ENCODE measurements around the gene STIM2.

The STIM2 gene

DNA sequence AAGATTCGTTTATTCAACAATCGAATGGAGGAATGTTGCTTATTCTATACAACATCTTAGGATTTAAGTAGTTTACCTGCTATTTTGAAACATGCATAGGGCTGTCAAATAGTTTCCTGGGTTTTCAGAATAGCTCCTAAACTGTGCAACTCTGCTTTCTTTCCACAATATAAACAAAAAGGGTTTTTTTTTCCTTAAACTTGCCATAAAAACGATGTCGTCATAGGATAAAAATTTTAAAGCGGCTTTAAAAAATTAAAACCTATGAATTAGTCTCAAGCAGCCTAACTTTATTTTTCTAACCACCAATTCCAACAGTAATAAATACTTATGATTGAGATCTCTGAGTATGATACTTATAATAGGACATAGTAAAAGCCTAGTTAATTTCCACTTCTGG lies 21.6 kb upstream of the STIM2 start:
- no peak for DNase-seq

DNA sequence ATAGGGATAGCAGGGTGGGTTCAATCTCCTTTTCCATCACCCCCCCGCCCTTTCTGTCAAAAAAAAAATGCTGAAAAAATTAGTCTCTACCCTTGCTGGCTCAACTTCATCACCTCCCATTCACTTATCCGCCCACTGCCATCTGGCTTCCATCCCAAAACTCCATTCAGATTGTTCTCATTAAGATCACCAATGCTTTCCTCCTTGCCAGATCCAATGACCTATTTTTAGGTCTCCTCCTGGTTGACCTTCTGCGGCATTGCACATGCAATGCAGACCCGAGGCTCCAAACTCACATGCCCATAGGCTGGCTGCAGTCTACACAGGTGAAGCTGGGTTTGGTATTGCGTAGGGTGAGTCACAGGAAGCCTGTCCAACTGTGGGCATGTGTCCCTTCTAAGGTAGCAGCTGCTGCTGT lies 21.1 kb upstream of the STIM2 start:
- peak; percentile 38 for DNase-seq

DNA sequence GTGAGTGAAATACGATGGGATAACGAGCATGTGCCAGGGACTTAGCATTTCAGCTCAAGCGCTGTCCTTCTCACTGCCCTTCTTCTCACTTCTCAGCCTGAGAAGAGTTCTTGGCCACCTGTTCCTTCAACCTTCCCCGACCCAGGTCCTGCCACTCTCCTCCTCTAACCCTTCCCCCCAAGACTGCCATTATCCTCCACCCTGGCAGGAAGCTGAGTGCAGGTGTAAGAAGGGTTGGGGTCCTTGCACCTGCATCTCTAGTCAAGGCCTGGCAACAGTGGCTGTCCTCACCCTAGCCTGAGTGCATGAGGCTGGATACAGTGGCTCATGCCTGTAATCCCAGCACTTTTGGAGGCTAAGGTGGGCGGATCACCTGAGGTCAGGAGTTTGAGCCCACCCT lies 19.9 kb upstream of the STIM2 start:
- DNase-seq: no peak

- no peak for DNase-seq
Observed at GRCh38 chr4:26842911-26843310, 17.7 kb upstream of the STIM2 start.

GRCh38 chr4:26850528-26850927 lies 10.1 kb upstream of the STIM2 start:
- DNase-seq: no peak

DNA sequence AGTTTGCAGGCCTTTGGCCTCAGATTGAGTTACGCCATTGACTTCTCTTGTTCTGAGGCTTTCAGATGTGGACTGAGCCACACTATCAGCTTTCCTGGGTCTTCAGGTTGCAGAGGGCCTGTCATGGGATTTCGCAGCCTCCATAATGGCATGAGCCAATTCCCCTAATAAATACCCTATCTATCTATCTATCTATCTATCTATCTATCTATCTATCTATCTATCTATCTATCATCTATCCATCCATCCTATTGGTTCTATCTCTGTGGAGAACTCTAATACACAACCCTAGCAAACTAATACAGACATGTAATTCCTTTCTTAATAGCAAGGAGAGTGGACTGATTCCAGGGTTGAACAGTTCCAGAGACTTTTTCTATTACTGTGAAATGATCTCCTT lies 9.5 kb upstream of the STIM2 start:
- DNase-seq: no peak

- no peak for DNase-seq
Observed at GRCh38 chr4:26854701-26855100, 5.9 kb upstream of the STIM2 start.

DNA sequence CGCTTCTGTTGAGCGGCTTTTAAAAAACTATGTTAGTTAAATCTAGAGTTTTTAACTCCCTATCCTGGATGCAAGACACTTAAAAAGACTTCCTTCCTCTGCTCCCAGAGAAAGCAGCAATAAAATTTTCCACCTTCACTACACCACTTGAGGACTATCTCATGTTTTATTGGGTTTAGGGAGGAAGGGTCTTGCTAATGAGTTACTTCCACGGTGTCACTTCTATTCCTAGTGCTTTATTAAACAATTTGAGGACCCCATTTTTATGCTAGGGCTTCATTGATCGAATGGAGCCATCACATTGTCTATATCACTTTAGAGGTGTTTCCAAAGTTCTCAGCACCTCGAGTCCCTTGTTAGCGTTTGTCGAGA lies 3.7 kb upstream of the STIM2 start:
- no peak for DNase-seq

DNA sequence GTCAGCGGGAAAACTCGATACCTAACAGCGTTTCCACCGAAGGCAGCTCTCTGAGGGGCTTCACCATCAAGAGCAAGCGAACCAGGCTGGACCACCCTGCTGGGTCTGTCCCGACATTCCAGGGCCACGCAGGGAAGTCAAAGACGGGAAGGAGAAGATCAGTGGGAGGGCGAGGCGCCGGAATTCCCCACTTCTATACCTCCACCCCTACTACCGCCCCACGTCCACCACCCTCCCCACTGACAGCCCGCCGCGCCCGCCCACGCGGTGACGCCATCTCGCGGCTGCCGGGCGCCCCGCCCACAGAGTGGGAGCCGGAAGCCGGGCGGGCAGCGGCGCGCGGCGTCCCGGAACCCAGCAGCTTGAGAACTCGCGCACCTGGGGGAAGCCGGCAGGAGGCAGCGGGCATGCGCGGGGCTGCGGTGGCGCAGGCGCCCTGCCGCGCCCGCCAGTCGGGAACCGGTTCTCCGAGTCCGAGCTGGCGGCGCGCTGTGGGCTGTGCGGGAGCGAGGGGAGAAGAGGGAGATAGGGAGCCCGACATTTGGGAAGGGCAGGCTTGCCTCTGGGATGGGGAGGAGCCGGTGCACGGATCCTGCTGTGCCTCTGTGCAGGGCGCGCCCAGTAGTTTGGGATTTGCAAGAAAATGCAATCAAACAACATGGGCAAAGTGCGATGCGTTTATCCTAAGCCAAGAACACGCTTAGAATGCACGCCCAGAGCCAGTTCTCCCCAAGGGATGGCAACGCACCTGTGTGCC lies 3.2 kb upstream of the STIM2 start:
- DNase-seq: peak; percentile 88

DNA sequence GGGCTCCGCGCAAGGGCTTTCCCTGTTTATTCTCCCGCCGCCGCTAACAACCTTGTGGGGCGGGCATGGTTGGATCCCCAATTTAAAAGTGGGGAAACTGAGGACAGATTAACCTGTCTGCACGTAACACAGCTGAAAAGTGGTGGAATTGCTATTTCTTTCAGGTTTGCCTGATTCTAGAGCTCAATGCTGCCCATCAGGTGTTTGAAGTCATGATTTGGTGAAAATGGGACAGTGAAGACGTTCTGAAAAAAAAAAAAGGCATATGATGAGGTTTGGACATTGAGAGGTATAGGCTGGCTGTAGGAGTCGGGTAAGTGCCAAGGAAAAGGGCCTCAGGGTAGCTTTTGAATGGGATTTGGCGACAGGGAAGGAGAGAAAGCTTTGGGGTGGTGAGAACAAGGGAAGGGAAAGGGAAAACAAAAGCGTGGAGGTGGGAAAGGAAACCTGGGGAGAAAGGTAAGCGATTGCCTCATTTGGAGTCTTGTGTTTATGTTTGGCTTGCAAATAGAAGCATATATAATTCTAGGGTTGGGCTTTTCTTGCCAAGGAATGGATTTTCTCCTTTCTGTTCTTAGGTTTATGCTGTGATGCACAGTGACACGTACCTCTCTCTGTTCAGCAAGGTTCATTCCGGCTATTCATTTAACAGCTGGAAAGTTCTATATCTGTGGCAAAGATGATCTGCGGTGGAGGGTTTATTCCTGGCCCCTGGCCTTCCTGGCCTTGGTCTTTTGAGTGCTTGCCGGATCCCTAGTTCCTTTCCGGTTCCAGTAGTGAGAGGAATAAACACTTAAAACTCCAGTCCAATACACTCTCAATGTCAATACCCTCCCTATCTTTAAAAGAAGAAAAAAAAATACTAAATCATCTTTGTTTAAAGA lies 2.4 kb upstream of the STIM2 start:
- peak; percentile 60 for DNase-seq

- peak; percentile 68 for DNase-seq
Observed at GRCh38 chr4:26858947-26859401, 1.7 kb upstream of the STIM2 start.

DNA sequence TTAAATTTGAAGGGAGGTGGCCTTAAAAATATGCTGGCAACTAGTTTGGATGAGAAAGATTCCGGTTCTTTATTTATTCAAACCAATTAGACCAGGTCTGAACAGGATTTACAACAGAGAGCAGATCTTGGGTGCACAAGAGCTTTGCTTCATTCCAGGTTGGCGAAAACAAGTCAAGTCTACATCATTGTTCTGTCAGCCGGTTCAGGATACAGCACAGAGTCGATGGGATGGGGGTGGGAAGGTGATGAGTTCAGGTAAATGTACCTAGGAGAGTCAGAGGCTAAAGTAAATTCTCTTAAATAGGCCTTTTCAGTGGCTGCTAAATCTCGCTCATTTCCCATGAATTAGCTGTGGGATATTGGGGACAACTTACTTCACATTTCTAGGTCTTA lies 882 bp upstream of the STIM2 start:
- peak; percentile 52 for DNase-seq

DNA sequence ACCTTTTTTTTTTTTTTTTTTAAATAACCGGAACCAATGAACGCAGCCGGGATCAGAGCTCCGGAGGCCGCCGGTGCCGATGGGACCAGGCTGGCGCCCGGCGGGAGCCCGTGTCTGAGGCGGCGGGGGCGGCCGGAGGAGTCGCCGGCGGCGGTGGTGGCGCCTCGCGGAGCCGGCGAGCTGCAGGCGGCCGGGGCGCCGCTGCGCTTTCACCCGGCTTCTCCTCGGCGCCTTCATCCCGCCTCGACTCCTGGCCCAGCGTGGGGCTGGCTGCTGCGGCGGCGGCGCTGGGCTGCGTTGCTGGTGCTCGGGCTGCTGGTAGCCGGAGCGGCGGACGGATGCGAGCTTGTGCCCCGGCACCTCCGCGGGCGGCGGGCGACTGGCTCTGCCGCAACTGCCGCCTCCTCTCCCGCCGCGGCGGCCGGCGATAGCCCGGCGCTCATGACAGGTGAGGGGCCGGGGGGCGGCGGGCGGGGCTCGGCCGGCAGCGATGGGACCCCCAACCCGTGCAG lies 337 bp downstream of the STIM2 start:
- DNase-seq: peak; percentile 78

GRCh38 chr4:26861434-26862186 lies 969 bp downstream of the STIM2 start:
- peak; percentile 78 for DNase-seq

DNA sequence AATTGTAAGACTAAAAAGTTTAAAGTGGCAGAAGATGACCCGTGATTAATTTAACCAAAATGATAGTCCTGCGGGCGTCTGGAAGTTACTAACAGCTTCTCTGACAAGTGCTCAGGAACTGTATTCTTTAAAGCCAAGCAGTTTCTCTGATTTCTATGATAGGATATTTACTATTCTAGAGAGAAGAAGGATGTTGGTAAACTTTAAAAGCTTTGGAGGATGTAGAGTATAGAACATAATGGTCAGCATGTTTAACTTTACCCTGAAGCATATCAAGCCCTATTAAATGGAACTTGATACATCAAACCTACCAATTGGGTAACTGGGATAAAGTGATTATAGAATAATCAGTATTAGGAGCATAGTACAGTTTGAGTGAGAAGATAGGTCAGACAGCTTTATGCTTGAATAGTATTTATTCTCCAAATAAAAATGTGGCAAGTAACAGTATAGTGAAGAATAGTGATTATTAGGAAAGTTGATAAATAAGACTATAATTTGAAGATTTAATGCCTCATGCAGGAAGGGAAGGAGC lies 1.8 kb downstream of the STIM2 start:
- no peak for DNase-seq

- no peak for DNase-seq
Observed at GRCh38 chr4:26863512-26863911, 2.9 kb downstream of the STIM2 start.

DNA sequence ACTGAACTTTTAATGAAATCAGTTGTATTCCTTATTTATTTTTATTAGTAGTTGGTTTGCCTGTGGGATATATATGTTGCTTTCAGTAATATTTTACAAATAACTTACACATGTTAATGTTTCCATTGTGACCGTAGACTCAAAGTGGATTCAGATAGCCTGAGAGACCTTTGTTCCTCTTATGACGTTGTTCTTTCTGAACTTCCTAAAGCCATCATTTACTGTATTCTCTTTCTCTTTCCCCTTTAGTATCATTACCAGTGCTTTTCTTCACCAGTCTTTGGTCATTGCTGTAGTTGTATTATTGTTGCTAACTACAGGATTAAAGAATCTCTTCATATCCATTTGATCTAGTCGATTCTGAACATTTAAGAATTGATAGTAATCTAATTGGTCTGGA lies 4.3 kb downstream of the STIM2 start:
- no peak for DNase-seq

GRCh38 chr4:26866203-26866602 lies 5.6 kb downstream of the STIM2 start:
- DNase-seq: no peak

DNA sequence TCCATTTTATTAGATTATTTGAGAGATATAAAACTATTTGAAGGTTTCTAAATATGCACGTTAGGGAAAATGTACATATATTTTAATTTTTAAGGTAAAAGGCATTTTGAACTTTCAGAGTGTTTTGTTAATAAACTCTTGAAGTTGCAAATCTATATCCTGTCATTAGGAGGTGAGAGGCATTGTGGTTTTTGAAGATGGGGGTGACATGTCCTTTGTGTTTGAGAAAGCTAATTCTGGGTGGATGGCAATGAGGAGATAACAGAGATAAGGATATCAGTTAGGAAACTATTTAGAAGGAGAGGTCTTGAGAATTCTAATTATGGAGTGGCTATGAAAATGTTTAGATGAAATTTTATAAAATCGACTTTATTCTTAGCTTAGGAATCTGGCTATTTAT lies 6.1 kb downstream of the STIM2 start:
- DNase-seq: no peak

DNA sequence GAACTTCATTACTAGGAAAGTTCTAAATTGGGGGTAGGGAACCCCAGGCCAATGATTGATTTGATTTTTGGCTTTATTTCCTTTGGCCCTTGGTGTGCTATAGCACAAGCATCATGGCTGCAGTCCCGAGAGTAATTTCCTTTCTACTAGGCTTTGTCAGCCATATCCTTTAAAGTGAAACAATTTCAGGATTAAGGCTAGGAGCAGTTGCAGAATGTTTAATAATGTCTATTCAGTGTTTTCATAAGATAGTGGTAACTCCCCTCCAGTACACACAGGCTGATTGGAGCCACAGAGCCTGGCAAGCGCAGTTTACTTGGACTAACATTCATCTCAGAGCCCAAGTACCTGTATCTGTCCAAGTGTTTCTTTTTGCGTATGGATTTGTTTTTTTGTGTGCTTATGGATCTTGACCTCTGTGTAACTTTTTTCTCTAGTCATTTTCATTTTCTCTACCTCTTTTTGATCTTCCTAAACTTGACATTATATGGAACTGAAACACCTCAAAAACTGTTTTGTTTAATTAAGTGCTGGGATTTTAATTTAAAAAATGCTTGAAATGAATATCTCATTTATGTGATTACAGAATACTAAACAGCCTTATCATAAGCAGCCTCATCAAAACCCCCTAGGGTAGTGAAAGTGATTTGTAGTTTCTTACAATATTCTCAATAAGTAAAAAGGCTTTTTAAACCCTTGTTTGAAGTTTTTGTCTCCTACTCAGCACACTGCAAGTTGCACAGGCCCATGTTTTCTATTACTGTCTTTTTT lies 7.5 kb downstream of the STIM2 start:
- DNase-seq: no peak

DNA sequence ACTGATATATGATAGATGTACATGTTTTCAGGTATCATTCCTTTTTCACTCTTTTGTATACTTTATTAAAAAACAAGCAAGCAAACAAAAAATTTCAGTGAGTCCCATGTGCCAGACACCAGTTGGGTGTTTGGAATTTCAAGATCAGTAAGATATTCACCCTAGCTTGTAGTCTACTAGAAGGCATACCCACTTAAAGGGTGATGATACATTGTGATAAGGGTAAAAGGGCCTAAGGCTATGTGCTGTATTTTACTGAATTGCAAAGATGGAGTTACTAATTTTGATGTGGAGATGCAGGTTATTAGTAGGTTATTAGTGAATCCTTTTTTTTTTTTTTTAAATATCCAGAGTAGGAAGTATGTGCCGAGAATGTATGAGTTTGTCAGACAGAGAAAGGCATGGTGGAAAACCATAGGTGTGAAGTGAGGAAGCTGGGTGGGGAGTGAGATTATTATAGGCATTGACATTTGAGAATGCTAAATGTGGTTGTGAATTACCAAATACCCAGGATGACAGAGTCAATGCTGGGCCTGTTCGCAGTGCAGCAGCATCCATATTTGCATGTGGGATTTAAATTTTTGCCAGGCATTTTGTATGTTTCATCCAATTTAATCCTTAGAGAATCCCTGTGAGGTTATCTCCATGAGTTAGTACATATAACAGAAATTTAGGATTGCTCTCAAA lies 10.1 kb downstream of the STIM2 start:
- DNase-seq: no peak

DNA sequence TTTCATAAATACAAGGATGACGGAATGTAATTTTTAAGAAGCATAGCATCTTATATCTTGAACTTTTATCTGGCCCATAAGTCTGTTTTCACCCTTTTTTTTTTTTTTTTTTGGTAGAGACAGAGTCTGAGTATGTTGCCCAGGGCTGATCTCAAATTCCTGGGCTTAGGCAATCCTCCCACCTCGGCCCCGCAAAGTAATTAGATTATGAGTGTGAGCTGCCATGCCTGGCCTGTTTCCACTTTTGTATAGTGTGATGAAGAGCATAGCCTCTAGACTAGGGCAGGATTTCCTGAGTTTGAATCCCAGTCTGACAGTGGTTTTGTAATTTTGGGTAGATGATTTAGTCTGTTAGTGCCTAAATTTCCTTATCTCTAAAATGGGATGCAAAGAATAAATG lies 11.0 kb downstream of the STIM2 start:
- no peak for DNase-seq

All from NCI-H1092 treated with DMSO at 0.1 percent for 48 hours (cell line).